ENCODE measurements around the gene CREBBP. TPM values are rescaled to one million over a fixed set of nuclear protein-coding genes. Genes with fewer than 3 reads are reported as not detected.

Gene CREBBP
- polyA plus RNA-seq, 2 of the 4 experiments (the other 2 are of a cell fraction) = 8.0 to 13.4 TPM

GRCh38 chr16:3754772-3755171, 125.7 kb downstream of the CREBBP start:
- Histone ChIP-seq H3K4me3 (no peak overlapping the region), H3K4me1 (no peaks in the 10 kb centered on the region), H3K27ac (no peak overlapping the region), H3K4me2 (no peak overlapping the region), H3K9me3 (no peaks in the 10 kb centered on the region)
- TF ChIP-seq REST (IDR thresholded peaks at IDR 0.05) = no peak
- TF ChIP-seq CTCF (IDR thresholded peaks at IDR 0.05) = no peak
- TF ChIP-seq PBX3 (IDR thresholded peaks at IDR 0.05) = no peak
- TF ChIP-seq MAZ (IDR thresholded peaks at IDR 0.05; ENCODE audit: borderline replicate concordance, low read depth, low read length) = no peak
- no peak for TF ChIP-seq EP300 (IDR thresholded peaks at IDR 0.05)
- TF ChIP-seq NPAS2 (CRISPR knock-in tag; IDR thresholded peaks at IDR 0.05; ENCODE audit: borderline replicate concordance) = no peak
- no peak for TF ChIP-seq ZSCAN20 (CRISPR knock-in tag; IDR thresholded peaks at IDR 0.05)
- no peak for TF ChIP-seq MAX (IDR thresholded peaks at IDR 0.05)
- TF ChIP-seq HOXB13 (CRISPR knock-in tag; IDR thresholded peaks at IDR 0.05; ENCODE audit: low read depth) = no peak
- ChIA-PET CTCF (no interaction called here), POLR2A (no interaction called here)
- ATAC-seq (no peak), DNase-seq (ENCODE audit: low read depth in 1 of 2, low spot score in 1 of 2) (no peak), FAIRE-seq (no peak)
- WGBS (ENCODE audit: missing lambda C conversion rate) = 88% methylated on average over 5 of the region's 5 CpGs

GRCh38 chr16:3754081-3754703, 126.3 kb downstream of the CREBBP start:
- 88% methylated on average over 4 of the region's 4 CpGs for WGBS (ENCODE audit: missing lambda C conversion rate)
- ChIA-PET POLR2A (no interaction called here), CTCF (no interaction called here)
- no peak overlapping the region for H3K4me3 ChIP-seq
- DNase-seq (ENCODE audit: low read depth in 1 of 2, low spot score in 1 of 2) = no peak
- no peak for ATAC-seq
- no peaks in the 10 kb centered on the region for H3K9me3 ChIP-seq
- H3K4me2 ChIP-seq = no peak overlapping the region
- no peak for TF ChIP-seq EHMT2 (IDR thresholded peaks at IDR 0.05; ENCODE audit: low read depth)
- TF ChIP-seq HMGXB4 (CRISPR knock-in tag; IDR thresholded peaks at IDR 0.05; ENCODE audit: borderline replicate concordance) = no peak
- TF ChIP-seq HDAC2 (IDR thresholded peaks at IDR 0.05) = no peak
- TF ChIP-seq CHD4 (IDR thresholded peaks at IDR 0.05; ENCODE audit: borderline replicate concordance) = no peak
- no peak for TF ChIP-seq MAFK (IDR thresholded peaks at IDR 0.05; ENCODE audit: partially characterized antibody)
- no peak for TF ChIP-seq BHLHE40 (IDR thresholded peaks at IDR 0.05; ENCODE audit: low read depth, low read length)
- TF ChIP-seq ELK1 (IDR thresholded peaks at IDR 0.05; ENCODE audit: low read depth, low read length) = no peak
- TF ChIP-seq HOXB13 (CRISPR knock-in tag; IDR thresholded peaks at IDR 0.05; ENCODE audit: low read depth) = no peak
- no peak for TF ChIP-seq POLR2AphosphoS2 (conservative IDR thresholded peaks at IDR 0.05; ENCODE audit: low read length)
- no peak for TF ChIP-seq E2F6 (IDR thresholded peaks at IDR 0.05; ENCODE audit: borderline replicate concordance, low read depth)
- no peak for TF ChIP-seq RNF2 (IDR thresholded peaks at IDR 0.05; ENCODE audit: borderline replicate concordance, low read depth)
- FAIRE-seq = no peak
- no peaks in the 10 kb centered on the region for H3K4me1 ChIP-seq
- H3K27ac ChIP-seq = no peak overlapping the region

Data from A549 (cell line).